22Rv1 (cell line): Measurements from ENCODE around the gene YIPF6.
A peak's percentile ranks its signal among the peaks of the same experiment; 100 is the strongest.

Experiments used
- H3K27ac ChIP-seq: fragments of 450-650 bp; 2 replicates; pipeline ENCODE4 v1.5.1; 2017
- CTCF ChIP-seq: fragments of 450-650 bp; IDR thresholded peaks from 2 replicates; pipeline ENCODE4 v1.5.1; 2017; ENCODE audit warnings: mild to moderate bottlenecking
- ZFX ChIP-seq: fragments of 450-650 bp; IDR thresholded peaks from 2 replicates; pipeline ENCODE4 v1.6.1; 2017; ENCODE audit warnings: antibody characterized with exemption, borderline replicate concordance

Gene YIPF6

GRCh38 chrX:68498508-68499379, at the start of gene YIPF6:
TSS of gene YIPF6 (plus strand) at chrX:68499051. CDS start at chrX:68499067, 16 bp downstream.
- peak within 1 kb of the TSS; percentile 80 for H3K27ac ChIP-seq
- TF ChIP-seq ZFX = no peak
- no peak for TF ChIP-seq CTCF

GRCh38 chrX:68451720-68452119, 47.1 kb upstream of the YIPF6 start:
- TF ChIP-seq CTCF = no peak
- TF ChIP-seq ZFX = no peak

GRCh38 chrX:68454476-68455150, 44.2 kb upstream of the YIPF6 start:
- TF ChIP-seq ZFX (no peak), CTCF (no peak)
- peak overlapping the region; percentile 94 for H3K27ac ChIP-seq

More at GRCh38 chrX:68451720-68452119, 47.1 kb upstream of the YIPF6 start:
- H3K27ac ChIP-seq = no peak overlapping the region

- peak overlapping the region; percentile 94 for H3K27ac ChIP-seq
- TF ChIP-seq ZFX (no peak), CTCF (no peak)
Observed at GRCh38 chrX:68455151-68455510, 43.7 kb upstream of the YIPF6 start.

- no peak for TF ChIP-seq CTCF
- TF ChIP-seq ZFX = no peak
- no peak overlapping the region for H3K27ac ChIP-seq
Observed at GRCh38 chrX:68461093-68461492, 37.8 kb upstream of the YIPF6 start.

GRCh38 chrX:68461576-68461975, 37.3 kb upstream of the YIPF6 start:
- no peak for TF ChIP-seq ZFX
- no peak for TF ChIP-seq CTCF

GRCh38 chrX:68462197-68462596, 36.7 kb upstream of the YIPF6 start:
- TF ChIP-seq CTCF = no peak
- TF ChIP-seq ZFX = no peak
- H3K27ac ChIP-seq = no peak overlapping the region

More at GRCh38 chrX:68461576-68461975, 37.3 kb upstream of the YIPF6 start:
- H3K27ac ChIP-seq = no peak overlapping the region
